Psoas muscle (tissue), 8 donors: ENCODE data around the gene SMCO2. TPM values are rescaled to one million over a fixed set of nuclear protein-coding genes. Genes with fewer than 3 reads are reported as not detected.

Source experiments
- ATAC-seq, 4 donors: fragments of 200-7000 bp; cut with Tn5 transposase; one replicate each; pipeline ENCODE4 v1.9.1; 2020; ENCODE audit warnings: moderate library complexity in 3 of 4, mild to moderate bottlenecking in 2 of 4
- DNase-seq, 2 donors: peaks; one replicate each; pipeline ENCODE4 v3.0.0-alpha.2; 2020
- H3K27ac ChIP-seq: fragments of 200-600 bp; one replicate; pipeline ENCODE4 v1.8.0; 2022
- H3K27me3 ChIP-seq, 3 donors: fragments of 200-600 bp in 1 of 3; one replicate each; pipeline versions ENCODE4 v1.6.1 to v1.8.0; 2013 to 2022; ENCODE audit warnings: low read length in 2 of 3, mild to moderate bottlenecking in 2 of 3, moderate library complexity in 1 of 3; ENCODE audit not compliant: insufficient read depth in 3 of 3
- H3K36me3 ChIP-seq, 2 donors: fragments of 200-600 bp in 1 of 2; one replicate each; pipeline versions ENCODE4 v1.6.1 to v1.8.0; 2013 to 2022; ENCODE audit warnings: low read depth in 1 of 2, mild to moderate bottlenecking in 1 of 2, moderate library complexity in 1 of 2; ENCODE audit not compliant: insufficient read depth in 1 of 2
- H3K4me1 ChIP-seq: fragments of 200-600 bp; one replicate; pipeline ENCODE4 v1.8.0; 2022
- H3K4me3 ChIP-seq: fragments of 200-600 bp; one replicate; pipeline ENCODE4 v1.8.0; 2022; ENCODE audit warnings: mild to moderate bottlenecking
- H3K9me3 ChIP-seq: fragments of 200-600 bp; one replicate; pipeline ENCODE4 v1.8.0; 2022
- WGBS, 3 donors: extraction: QIAGEN DNeasy Blood & Tissue Kit; methylation state at CpG; one replicate each; pipeline versions ENCODE4 v1.1.6 to v1.1.7; 2013; 5-methylcytosine and 5-hydroxymethylcytosine counted together
- intact Hi-C, 2 donors: fragments of 100-400 bp; cut with DNase I; formaldehyde crosslinking; loops; one replicate each; pipeline versions ENCODE4 v1.11.0 to v1.14.2; 2022
- polyA plus RNA-seq, 3 donors: library from polyadenylated mRNA; stranded (reverse); fragments of 200-250 nt; gene quantifications; one replicate each; pipeline ENCODE4 v1.2.3, GENCODE V29; 2013
- total RNA-seq, 4 donors: library from RNA; stranded (reverse); fragmentation: NEBNext Ultra II Directional in 2 of 4; extraction: Animal tissue kit (Norgen Biotek cat#: 25700) in 2 of 4; gene quantifications; one replicate each; pipeline versions ENCODE4 v1.2.1 to v1.2.4, GENCODE V29; 2021 to 2023
- TF ChIP-seq, protein P1 (sequence below): fragments of 200-600 bp; IDR thresholded peaks from one replicate; pipeline ENCODE4 v1.8.0; 2022; ENCODE audit warnings: antibody characterized with exemption
- donor health status: healthy with polysubstance abuse.
- donor health status: DM: no; HTN: no; CAD: no; lungs with moderate emphysema.
- donor health status: Bipolar disorder and iron deficiency.
- donor health status: healthy.
- donor health status: DM: yes; HTN: yes; CAD: no.
- donor health status: DM: no; HTN: no; CAD: no.
- donor health status: DM: no; HTN: no; CAD: no.
- donor health status: DM: yes; HTN: yes; CAD: no.

SMCO2 gene
- total and polyA plus RNA-seq, 7 donors = not detected

DNA sequence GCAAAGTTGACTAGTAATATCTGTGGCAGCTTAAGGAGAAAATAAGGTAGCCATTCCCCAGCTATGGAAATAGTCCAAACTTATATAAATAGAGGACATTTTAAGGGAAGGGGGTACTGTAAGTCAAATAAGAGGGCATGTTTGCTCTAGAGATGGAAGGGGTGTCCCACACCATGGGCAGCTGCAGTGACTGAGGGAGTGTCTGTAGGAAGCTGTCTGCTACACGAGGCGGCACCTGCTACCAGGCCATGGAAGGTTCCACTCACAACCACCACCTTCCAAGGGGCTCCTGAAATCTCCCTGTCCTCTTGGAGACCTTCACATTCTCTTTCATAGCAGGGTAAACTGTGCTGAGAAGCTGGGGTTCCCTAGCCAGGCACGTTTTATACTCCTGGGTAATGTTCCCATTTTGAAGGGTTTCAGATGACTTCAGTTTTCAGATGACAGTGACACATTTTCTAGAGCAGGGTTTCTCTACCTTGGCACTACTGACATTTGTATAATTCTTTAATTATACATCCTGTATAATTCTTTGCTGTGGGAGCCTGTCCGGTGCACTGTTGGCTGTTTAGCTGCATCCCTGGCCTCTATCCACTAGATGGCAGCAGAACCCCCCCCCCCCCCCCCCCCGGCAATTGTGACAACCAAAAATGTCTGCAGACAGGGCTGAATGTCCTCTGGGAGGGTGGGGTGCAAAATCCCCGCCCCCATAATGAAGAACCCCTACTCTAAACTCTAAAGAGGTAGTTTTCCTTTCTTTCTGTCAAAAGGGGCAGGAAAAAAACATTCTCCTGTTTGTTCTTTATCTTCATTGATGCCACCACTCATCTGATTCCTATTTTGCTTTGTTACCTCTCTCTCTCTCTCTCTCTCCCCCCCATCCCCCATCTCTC is 11.6 kb upstream of the SMCO2 start:
- Histone ChIP-seq H3K36me3 (no peaks in the 10 kb centered on the region), H3K27me3 (peaks cover 0 to under 1% (median 0%) of the 10 kb centered on the region in 3 donors), H3K9me3 (no peaks in the 10 kb centered on the region), H3K4me3 (no peak overlapping the region), H3K27ac (no peak overlapping the region), H3K4me1 (no peaks in the 10 kb centered on the region)
- TF ChIP-seq, protein P1, sequence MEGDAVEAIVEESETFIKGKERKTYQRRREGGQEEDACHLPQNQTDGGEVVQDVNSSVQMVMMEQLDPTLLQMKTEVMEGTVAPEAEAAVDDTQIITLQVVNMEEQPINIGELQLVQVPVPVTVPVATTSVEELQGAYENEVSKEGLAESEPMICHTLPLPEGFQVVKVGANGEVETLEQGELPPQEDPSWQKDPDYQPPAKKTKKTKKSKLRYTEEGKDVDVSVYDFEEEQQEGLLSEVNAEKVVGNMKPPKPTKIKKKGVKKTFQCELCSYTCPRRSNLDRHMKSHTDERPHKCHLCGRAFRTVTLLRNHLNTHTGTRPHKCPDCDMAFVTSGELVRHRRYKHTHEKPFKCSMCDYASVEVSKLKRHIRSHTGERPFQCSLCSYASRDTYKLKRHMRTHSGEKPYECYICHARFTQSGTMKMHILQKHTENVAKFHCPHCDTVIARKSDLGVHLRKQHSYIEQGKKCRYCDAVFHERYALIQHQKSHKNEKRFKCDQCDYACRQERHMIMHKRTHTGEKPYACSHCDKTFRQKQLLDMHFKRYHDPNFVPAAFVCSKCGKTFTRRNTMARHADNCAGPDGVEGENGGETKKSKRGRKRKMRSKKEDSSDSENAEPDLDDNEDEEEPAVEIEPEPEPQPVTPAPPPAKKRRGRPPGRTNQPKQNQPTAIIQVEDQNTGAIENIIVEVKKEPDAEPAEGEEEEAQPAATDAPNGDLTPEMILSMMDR = peak; percentile 40
- peak in 2 of 4 donors; percentile 53 to 73 for ATAC-seq
- intact Hi-C loops = loop anchor here (2.0 to 5.0 kb wide), 4 partner anchors 132 to 217 kb away; no protein-coding TSS in a partner anchor
- DNase-seq = peak in 1 of 2 donors; percentile 10
- 37 to 60% (median 44%) methylated on average over 5 of the region's 6 CpGs for WGBS, 3 donors

DNA sequence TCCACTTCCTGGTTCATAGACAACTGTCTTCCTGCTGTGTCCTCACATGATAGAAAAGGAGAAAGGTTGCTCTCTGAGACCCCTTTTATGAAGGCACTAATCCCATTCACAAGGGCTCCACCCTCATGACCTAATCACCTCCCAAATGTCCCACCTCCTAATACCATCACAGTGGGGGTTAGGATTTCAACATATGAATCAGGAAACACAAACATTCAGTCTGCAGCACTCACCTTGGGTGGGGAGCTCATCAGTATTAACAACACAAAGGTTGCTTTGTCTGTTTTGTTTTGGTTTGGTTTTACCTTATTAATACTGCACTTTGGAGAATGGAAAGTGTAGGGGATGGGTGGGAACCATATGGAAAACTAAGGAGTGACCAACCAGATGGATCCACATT is 10.5 kb upstream of the SMCO2 start:
- Histone ChIP-seq H3K4me1 (no peaks in the 10 kb centered on the region), H3K27me3 (no peaks in the 10 kb centered on the region), H3K27ac (no peak overlapping the region), H3K36me3 (no peaks in the 10 kb centered on the region), H3K9me3 (no peaks in the 10 kb centered on the region), H3K4me3 (no peak overlapping the region)
- DNase-seq (no peak), ATAC-seq (no peak)
- intact Hi-C loops = loop anchor here (5.0 kb wide), 2 partner anchors 131 to 201 kb away; no protein-coding TSS in a partner anchor
- TF ChIP-seq, protein P1 = no peak

DNA sequence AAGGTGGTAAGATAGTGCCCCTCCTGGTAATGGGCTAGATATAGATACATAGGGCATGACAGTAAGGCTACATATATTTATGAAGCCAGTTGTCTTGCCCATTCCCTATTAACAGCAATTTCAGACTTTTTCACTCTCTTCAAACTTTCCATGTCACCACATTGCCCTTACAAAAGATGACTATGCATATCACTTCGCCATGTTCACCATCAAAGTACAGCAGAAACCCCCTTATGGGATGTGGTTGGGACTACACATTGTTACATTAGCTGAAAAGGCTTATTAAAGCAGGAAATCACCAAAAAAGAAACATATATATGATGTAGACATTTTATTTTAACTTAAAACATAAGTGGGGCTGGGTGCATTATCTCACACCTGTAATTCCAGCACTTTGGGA is 9.8 kb upstream of the SMCO2 start:
- ATAC-seq = no peak
- intact Hi-C loops = loop anchor here (1.0 to 5.0 kb wide), 3 partner anchors 86 to 201 kb away; no protein-coding TSS in a partner anchor
- WGBS, 3 donors = 94 to 100% (median 97%) methylated on average over 1 of the region's 1 CpG

DNA sequence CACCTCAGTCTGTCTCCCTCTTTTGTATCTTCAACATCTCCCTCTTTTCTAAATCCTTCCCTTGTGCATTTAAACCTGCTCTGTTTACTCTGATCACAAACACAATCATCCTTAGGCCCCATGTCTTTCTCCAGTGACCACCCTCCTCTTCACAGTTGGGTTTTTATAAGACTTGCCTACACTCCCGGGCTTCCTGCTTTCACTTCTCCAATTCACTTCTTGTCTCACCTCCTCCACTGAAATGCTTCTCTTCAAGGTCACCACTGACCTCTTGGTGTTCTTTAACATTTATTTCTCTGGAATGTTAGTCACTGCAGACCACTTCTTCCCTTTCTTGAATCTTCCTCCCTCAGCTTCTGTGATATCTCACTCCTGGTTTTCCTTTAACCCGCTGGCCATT is 8.7 kb upstream of the SMCO2 start:
- DNase-seq = no peak
- no peak overlapping the region for H3K27ac ChIP-seq
- no peak overlapping the region for H3K4me3 ChIP-seq
- TF ChIP-seq, protein P1 = no peak
- H3K9me3 ChIP-seq = no peaks in the 10 kb centered on the region
- no peak for ATAC-seq
- intact Hi-C loops = loop anchor here (1.0 to 5.0 kb wide), 3 partner anchors 84 to 199 kb away; no protein-coding TSS in a partner anchor
- no peaks in the 10 kb centered on the region for H3K4me1 ChIP-seq
- 81 to 89% (median 86%) methylated on average over 2 of the region's 2 CpGs for WGBS, 3 donors
- H3K27me3 ChIP-seq = no peaks in the 10 kb centered on the region
- no peaks in the 10 kb centered on the region for H3K36me3 ChIP-seq

More for the DNA sequence above, 9.8 kb upstream of the SMCO2 start:
- Histone ChIP-seq H3K27ac (no peak overlapping the region), H3K4me1 (no peaks in the 10 kb centered on the region), H3K4me3 (no peak overlapping the region), H3K36me3 (no peaks in the 10 kb centered on the region), H3K9me3 (no peaks in the 10 kb centered on the region), H3K27me3 (no peaks in the 10 kb centered on the region)
- DNase-seq = no peak
- TF ChIP-seq, protein P1 = no peak
